Caco-2 (cell line): ENCODE measurements around the gene NHLH1. TPM values are rescaled to one million over a fixed set of nuclear protein-coding genes. Genes with fewer than 3 reads are reported as not detected.

ENCODE experiments used
- BruUV-seq: library from RNA; stranded (reverse); fragments of 400-500 nt; replicated peaks from 2 replicates; lab custom pipeline; 2021; lab: Mats Ljungman, UMichigan
- CTCF ChIA-PET: fragments of 300-600 bp; sonication (Branson Sonifier 250); formaldehyde crosslinking; loops from one replicate; lab custom pipeline; 2022; ENCODE audit warnings: antibody characterized with exemption; lab: Charles Lee
- POLR2A ChIA-PET: fragments of 300-600 bp; sonication (Branson Sonifier 250); formaldehyde crosslinking; loops from one replicate; lab custom pipeline; 2022; ENCODE audit warnings: antibody characterized with exemption; lab: Charles Lee
- DNase-seq, 2 experiments: peaks; one replicate each; pipeline versions ENCODE4 v3.0.0 to v3.0.0-alpha.2; 2020 to 2022
- H3K27me3 ChIP-seq: replicated peaks from 2 replicates; pipeline ENCODE4 v1.6.0; 2011; ENCODE audit warnings: low read length; ENCODE audit not compliant: control insufficient read depth, insufficient read depth
- H3K36me3 ChIP-seq: 2 replicates; pipeline ENCODE4 v1.5.1; 2011; ENCODE audit warnings: low read length; ENCODE audit not compliant: control insufficient read depth, insufficient read depth
- H3K4me1 ChIP-seq: fragments of 250-450 bp; sonication (Bioruptor Pico); 2 replicates; pipeline ENCODE4 v1.5.1; 2020; ENCODE audit warnings: mild to moderate bottlenecking
- H3K4me3 ChIP-seq: 2 replicates; pipeline ENCODE4 v1.5.1; 2011; ENCODE audit warnings: low read depth, mild to moderate bottlenecking, control low read depth, low read length
- H3K9me3 ChIP-seq: fragments of 250-450 bp; sonication (Bioruptor Pico); 2 replicates; pipeline ENCODE4 v1.5.1; 2020; ENCODE audit warnings: mild to moderate bottlenecking, moderate library complexity
- H3K27ac Mint-ChIP-seq: one replicate; pipeline ENCODE4 v1.8.0; 2022; ENCODE audit warnings: mixed read lengths; ENCODE audit not compliant: unreplicated experiment
- H3K27me3 Mint-ChIP-seq: one replicate; pipeline ENCODE4 v1.8.0; 2022; ENCODE audit warnings: mixed read lengths; ENCODE audit not compliant: insufficient read depth, unreplicated experiment
- H3K36me3 Mint-ChIP-seq: one replicate; pipeline ENCODE4 v1.8.0; 2022; ENCODE audit warnings: mild to moderate bottlenecking, mixed read lengths; ENCODE audit not compliant: insufficient read depth, unreplicated experiment
- H3K4me1 Mint-ChIP-seq: one replicate; pipeline ENCODE4 v1.8.0; 2022; ENCODE audit warnings: low read depth, mixed read lengths; ENCODE audit not compliant: unreplicated experiment
- H3K4me3 Mint-ChIP-seq: one replicate; pipeline ENCODE4 v1.8.0; 2022; ENCODE audit warnings: mild to moderate bottlenecking, moderate library complexity, mixed read lengths; ENCODE audit not compliant: unreplicated experiment
- H3K9me3 Mint-ChIP-seq: one replicate; pipeline ENCODE4 v1.8.0; 2022; ENCODE audit warnings: mixed read lengths; ENCODE audit not compliant: unreplicated experiment
- CTCF ChIP-seq, 2 experiments: fragments of 200-600 bp in 1 of 2; IDR thresholded peaks; 1 replicate in 1 of 2; 2 replicates in 1 of 2; pipeline versions ENCODE4 v1.5.1 to v1.8.0; 2011 to 2022; ENCODE audit warnings: antibody characterized with exemption in 1 of 2, control low read depth in 1 of 2, inconsistent platforms in 1 of 2, low read depth in 1 of 2, low read length in 1 of 2, mild to moderate bottlenecking in 1 of 2, moderate library complexity in 1 of 2; ENCODE audit not compliant: insufficient read depth in 1 of 2, severe bottlenecking in 1 of 2, unreplicated experiment in 1 of 2
- intact Hi-C: fragments of 100-400 bp; cut with micrococcal nuclease; formaldehyde crosslinking; loops from one replicate; pipeline ENCODE4 v1.10.0; 2022; ENCODE audit not compliant: unreplicated experiment
- total RNA-seq: library from RNA; stranded (reverse); gene quantifications from 2 replicates; pipeline ENCODE4 v1.2.3, GENCODE V29; 2022

The NHLH1 gene
- total RNA-seq, 1 experiment from 2014 or later: 0.36 TPM

GRCh38 chr1:160358073-160358472 lies 8.8 kb upstream of the NHLH1 start:
- no peak for TF ChIP-seq CTCF (IDR thresholded peaks at IDR 0.05; ENCODE audit: insufficient read depth in 1 of 2, low read depth in 1 of 2, low read length in 1 of 2, severe bottlenecking in 1 of 2, unreplicated experiment in 1 of 2)
- peaks cover 46% of the 10 kb centered on the region for H3K36me3 Mint-ChIP-seq
- H3K4me3 Mint-ChIP-seq: no peak overlapping the region
- CTCF ChIA-PET: no interaction called here
- Histone ChIP-seq H3K27me3 (no peaks in the 10 kb centered on the region), H3K4me3 (no peak overlapping the region), H3K4me1 (peaks cover 5% of the 10 kb centered on the region; the same call in 1 of the 2 replicates), H3K36me3 (peaks cover 6% of the 10 kb centered on the region; the same call in 1 of the 2 replicates), H3K9me3 (no peaks in the 10 kb centered on the region)
- DNase-seq: no peak
- no peaks in the 10 kb centered on the region for H3K27me3 Mint-ChIP-seq
- intact Hi-C loops: no loop called here
- H3K27ac Mint-ChIP-seq: peak overlapping the region; percentile 11
- no peaks in the 10 kb centered on the region for H3K9me3 Mint-ChIP-seq
- H3K4me1 Mint-ChIP-seq: peaks cover 10% of the 10 kb centered on the region
- POLR2A ChIA-PET: no interaction called here
- BruUV-seq: no TSS peak

GRCh38 chr1:160359559-160360226 lies 7.2 kb upstream of the NHLH1 start:
- Mint-ChIP-seq H3K4me1 (peaks cover 10% of the 10 kb centered on the region), H3K27ac (no peak overlapping the region), H3K27me3 (no peaks in the 10 kb centered on the region), H3K9me3 (no peaks in the 10 kb centered on the region), H3K36me3 (peaks cover 37% of the 10 kb centered on the region), H3K4me3 (no peak overlapping the region)
- BruUV-seq: no TSS peak
- Histone ChIP-seq H3K27me3 (no peaks in the 10 kb centered on the region), H3K9me3 (no peaks in the 10 kb centered on the region), H3K4me3 (no peak overlapping the region), H3K4me1 (peaks cover 5% of the 10 kb centered on the region; the same call in 1 of the 2 replicates), H3K36me3 (0 out of 2 replicates have a peak, but pooled peaks cover 2% of the 10 kb centered on the region)
- no peak for TF ChIP-seq CTCF (IDR thresholded peaks at IDR 0.05; ENCODE audit: insufficient read depth in 1 of 2, low read depth in 1 of 2, low read length in 1 of 2, severe bottlenecking in 1 of 2, unreplicated experiment in 1 of 2)
- CTCF ChIA-PET: interaction anchor here (0.6 to 0.7 kb wide), 2 partner anchors 17 to 18 kb away, joined by 3 to 4 read pairs; no protein-coding TSS in a partner anchor
- POLR2A ChIA-PET: no interaction called here
- DNase-seq: no peak
- intact Hi-C loops: no loop called here

- DNase-seq: no peak
Observed at GRCh38 chr1:160360227-160360695, 6.6 kb upstream of the NHLH1 start.

More at GRCh38 chr1:160360227-160360695, 6.6 kb upstream of the NHLH1 start:
- intact Hi-C loops: no loop called here
- Mint-ChIP-seq H3K4me1 (peaks cover 10% of the 10 kb centered on the region), H3K9me3 (no peaks in the 10 kb centered on the region), H3K36me3 (peaks cover 37% of the 10 kb centered on the region), H3K27ac (no peak overlapping the region), H3K27me3 (no peaks in the 10 kb centered on the region), H3K4me3 (no peak overlapping the region)
- Histone ChIP-seq H3K27me3 (no peaks in the 10 kb centered on the region), H3K9me3 (no peaks in the 10 kb centered on the region), H3K36me3 (no peaks in the 10 kb centered on the region), H3K4me3 (no peak overlapping the region), H3K4me1 (peaks cover 5% of the 10 kb centered on the region; the same call in 1 of the 2 replicates)
- ChIA-PET POLR2A (no interaction called here), CTCF (interaction anchor here (0.7 kb wide), 1 partner anchor 17 kb away, joined by 4 read pairs; no protein-coding TSS in a partner anchor)
- no TSS peak for BruUV-seq
- no peak for TF ChIP-seq CTCF (IDR thresholded peaks at IDR 0.05; ENCODE audit: insufficient read depth in 1 of 2, low read depth in 1 of 2, low read length in 1 of 2, severe bottlenecking in 1 of 2, unreplicated experiment in 1 of 2)
